Fibroblast of the conjunctiva (primary cell): ENCODE results near the gene FOXA1.
"Not testable (repeated sequence)": the region's sequence is repeated elsewhere in the genome, so short reads cannot be mapped to it uniquely, and the experiment has no call there.

ENCODE experiments used
- DNase-seq: peaks from one replicate; pipeline ENCODE4 v3.0.0-alpha.2; 2010; ENCODE audit warnings: low read depth

The FOXA1 gene

DNA sequence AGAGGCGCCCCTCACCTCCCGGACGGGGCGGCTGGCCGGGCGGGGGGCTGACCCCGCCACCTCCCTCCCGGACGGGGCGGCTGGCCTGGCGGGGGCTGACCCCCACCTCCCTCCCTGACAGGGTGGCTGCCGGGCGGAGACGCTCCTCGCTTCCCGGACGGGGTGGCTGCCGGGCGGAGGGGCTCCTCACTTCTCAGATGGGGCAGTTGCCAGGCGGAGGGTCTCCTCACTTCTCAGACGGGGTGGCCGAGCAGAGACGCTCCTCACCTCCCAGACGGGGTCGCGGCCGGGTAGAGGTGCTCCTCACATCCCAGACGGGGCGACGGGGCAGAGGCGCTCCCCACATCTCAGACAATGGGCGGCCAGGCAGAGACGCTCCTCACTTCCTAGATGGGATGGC lies 39.5 kb downstream of the FOXA1 start:
- not testable (repeated sequence) for DNase-seq

DNA sequence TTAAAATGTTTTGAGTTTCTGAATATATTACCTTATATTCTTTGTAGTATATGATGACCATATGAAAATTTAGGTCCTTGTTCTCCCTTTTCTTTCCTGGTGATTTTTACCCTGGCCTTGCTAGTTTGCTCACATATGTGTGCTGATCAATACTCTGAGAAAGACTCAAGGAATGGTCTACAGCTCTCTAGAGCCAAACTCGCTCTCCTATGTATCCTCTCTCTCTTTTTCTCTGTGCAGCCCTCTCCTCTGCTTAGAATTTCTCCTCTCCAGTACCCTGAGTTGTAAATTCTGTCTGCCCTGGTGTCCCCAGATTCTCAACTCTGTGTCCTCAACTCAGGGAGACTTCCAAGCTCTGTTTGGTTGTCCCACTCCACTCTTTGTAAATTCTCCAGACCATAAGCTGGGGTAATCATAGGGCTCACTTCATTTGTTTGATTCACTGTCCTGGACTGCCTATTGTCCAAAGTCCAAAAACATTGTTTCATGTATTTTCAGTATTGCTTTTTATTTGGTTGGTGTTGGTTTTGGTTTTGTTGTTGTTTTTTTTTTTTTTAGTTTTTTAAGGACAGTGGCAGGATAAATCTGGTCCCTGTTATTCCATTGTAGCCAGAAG lies 41.0 kb downstream of the FOXA1 start:
- DNase-seq: no peak

DNA sequence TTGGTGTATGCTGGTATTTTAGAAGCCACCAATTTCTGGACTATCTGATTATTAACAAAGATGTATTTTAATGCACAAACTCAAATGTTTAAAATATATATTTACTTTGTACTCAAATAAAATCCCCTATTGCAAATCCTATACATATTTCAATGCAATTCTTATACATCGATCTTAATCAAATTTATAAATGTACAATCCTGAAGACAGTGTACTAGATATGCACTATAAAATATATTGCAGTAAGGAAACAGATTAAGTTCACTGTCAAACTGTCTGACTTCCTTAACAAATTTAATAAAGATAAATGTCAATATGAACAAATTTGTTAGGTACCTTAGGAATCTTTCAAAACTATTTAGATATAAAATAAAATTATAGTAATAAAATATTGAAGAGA lies 43.9 kb downstream of the FOXA1 start:
- DNase-seq: no peak

DNA sequence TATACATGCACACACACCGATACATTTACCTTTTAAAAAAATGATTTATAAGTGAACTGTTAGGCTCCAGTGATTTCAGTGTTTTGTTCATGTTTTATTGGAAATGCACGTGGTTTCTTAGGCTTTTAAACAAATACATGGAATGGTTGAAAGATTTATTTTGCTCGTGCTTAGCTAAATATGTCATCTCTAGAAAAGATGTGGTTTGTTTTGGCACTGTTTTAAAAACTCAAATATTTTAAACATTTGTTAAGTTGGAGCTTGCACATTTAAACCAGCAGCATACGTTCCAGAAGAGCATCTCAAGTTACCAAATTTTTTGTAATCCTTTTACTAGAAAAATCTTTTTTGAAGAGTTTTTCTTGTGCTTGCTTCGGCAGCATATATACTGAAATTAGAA lies 44.5 kb downstream of the FOXA1 start:
- DNase-seq: peak; percentile 60

DNA sequence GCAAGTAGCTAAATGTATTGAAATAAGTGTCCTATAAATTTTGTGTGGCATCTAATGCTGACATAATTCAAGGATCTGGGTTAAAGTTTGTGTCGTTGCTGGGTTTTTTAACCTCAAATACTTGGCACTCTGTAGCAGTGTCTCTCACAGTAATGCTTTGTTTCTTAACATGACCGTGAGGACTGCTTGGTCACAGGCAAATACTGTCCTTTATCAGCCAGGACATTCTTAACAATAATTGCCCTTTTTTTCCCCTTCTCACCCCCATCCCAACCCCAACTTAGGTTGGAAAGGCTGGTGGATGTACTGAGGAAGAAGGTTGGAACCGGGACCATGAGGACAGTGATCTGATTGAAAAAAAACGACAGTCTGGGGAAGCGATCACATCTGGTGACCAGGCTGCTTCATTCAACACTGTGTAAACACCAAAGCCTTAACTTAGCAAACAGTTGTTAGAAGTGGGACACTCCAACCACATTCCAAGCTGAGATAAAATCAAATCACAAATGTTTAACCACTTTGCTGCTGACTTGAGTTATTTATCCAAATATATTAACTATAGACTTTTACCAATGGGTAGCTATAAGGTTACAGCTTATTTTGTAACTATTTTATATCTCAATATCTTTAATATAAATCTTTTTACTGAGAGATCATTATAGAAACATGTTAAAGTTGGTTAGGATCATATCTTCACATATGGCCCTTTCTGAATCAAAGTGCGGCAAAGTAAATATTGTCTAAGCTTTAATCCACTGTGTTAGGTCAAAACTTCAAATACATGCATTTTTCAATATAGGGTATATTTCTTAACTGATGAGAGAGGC lies 48.2 kb downstream of the FOXA1 start:
- DNase-seq: no peak

DNA sequence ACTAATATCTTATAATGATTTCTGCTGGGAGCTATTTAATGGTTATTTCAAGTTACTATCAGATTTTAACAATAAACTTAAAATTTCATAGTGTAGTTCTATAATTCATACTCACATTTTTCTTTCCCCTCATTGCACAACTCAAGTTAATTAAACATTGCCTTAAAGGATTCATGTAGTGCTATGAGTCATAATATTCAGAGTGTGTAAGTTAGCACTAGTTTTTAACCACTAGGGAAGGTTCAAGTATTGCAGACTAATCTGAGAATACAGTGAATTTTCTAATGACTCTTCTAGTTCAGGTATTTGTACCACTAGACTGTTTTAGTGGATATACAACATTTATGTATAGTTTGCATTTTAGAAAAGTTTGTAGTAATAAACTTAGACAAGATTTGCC lies 49.9 kb downstream of the FOXA1 start:
- DNase-seq: no peak

DNA sequence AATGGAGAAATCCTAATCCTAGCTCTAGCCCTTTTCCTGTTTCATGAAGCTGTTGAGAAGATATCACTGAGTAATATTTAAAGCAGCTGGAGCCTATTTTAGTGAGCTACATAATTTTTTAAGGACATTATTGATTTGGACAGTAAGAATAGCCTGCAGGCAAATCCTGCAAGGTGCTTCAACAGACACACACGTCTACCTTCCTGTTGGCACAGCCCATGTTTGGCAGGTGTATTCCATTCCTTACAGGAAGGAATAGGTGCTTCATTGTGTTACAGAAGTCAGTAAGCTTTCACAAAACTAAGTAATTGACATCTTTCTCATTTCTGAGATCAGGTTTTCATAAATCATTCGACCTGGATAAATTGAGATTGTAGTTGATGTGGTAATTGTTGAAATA lies 50.6 kb downstream of the FOXA1 start:
- no peak for DNase-seq

DNA sequence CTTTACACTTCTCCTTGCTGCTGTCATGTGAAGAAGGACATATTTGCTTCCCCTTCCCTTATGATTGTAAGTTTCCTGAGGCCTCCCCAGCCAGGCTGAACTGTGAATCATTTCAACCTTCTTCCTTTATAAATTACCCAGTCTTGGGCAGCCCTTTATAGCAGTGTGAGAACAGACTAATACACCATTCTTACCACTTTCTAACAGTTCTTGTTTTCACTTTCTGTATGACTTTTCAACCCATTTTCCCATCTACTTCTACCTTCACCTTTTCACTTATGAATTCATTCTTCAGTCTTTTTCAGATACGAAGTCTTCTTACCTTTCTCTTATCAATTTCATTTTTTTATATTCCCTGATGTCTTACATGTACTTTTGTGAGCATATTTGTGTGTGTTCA lies 55.1 kb downstream of the FOXA1 start:
- DNase-seq: no peak
